Esophagus muscularis mucosa (tissue), 3 donors: ENCODE data around the gene GPRC5D.

Source experiments
- CTCF ChIP-seq, 3 experiments: fragments of 200-600 bp in 2 of 3; fragments of 450-650 bp in 1 of 3; sonication (generic) in 2 of 3; IDR thresholded peaks; one replicate each; pipeline ENCODE4 v1.5.1; 2017 to 2019; ENCODE audit warnings: antibody characterized with exemption in 3 of 3, mild to moderate bottlenecking in 2 of 3, moderate library complexity in 1 of 3
- POLR2A ChIP-seq: fragments of 450-650 bp; IDR thresholded peaks from one replicate; pipeline ENCODE4 v1.6.1; 2017; ENCODE audit warnings: antibody characterized with exemption, moderate library complexity, mild to moderate bottlenecking, low read depth

DNA sequence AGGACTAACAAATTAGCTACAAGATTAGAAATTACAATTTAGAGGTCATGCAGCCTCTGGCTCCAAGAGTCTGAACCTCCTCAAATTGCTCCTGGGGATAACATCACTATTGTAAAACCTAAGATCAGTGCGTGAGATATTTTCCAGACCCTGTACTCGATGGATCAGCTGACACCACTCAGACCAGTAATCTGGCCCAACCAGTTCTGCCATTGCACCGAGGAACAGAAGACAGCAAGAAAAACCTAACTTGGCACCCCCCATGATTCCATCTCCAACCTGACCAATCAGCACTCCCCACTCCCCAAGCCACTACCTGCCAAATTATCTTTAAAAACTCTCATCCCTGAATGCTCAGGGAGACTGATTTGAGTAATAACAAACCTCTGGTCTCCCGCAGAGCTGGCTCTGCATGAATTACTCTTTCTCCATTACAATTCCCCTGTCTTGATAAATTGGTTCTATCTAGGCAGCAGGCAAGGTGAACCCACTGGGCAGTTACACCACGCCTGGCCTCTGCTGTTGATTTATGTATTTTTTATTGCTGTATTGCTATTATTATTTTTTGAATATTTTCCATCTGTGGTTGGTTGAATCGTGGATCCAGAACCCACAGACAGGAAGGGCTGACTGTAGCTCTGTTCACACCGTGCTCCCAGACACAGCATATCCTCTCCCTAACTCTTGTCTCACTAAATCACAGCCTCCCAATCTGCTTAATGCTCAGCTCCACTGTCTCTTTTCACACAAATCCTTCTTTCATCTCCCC, 38.9 kb upstream of the GPRC5D start:
- TF ChIP-seq CTCF (IDR thresholded peaks at IDR 0.05) (no peak), POLR2A (no peak)
